ENCODE results near the gene CEP295NL. TPM values are rescaled to one million over a fixed set of nuclear protein-coding genes. Genes with fewer than 3 reads are reported as not detected.

Gene CEP295NL
- total RNA-seq, 1 donor from 2014 or later: 1.6 TPM

- no peaks in the 10 kb centered on the region for H3K27me3 ChIP-seq (ENCODE audit: insufficient read depth, low read length)
- H4K20me1 ChIP-seq (ENCODE audit: insufficient read depth, low read length): no peaks in the 10 kb centered on the region
- no peaks in the 10 kb centered on the region for H3K9me3 ChIP-seq (ENCODE audit: insufficient read depth, low read depth, low read length)
- H3K9ac ChIP-seq (ENCODE audit: low read length): no peak overlapping the region
- TF ChIP-seq, protein P1, sequence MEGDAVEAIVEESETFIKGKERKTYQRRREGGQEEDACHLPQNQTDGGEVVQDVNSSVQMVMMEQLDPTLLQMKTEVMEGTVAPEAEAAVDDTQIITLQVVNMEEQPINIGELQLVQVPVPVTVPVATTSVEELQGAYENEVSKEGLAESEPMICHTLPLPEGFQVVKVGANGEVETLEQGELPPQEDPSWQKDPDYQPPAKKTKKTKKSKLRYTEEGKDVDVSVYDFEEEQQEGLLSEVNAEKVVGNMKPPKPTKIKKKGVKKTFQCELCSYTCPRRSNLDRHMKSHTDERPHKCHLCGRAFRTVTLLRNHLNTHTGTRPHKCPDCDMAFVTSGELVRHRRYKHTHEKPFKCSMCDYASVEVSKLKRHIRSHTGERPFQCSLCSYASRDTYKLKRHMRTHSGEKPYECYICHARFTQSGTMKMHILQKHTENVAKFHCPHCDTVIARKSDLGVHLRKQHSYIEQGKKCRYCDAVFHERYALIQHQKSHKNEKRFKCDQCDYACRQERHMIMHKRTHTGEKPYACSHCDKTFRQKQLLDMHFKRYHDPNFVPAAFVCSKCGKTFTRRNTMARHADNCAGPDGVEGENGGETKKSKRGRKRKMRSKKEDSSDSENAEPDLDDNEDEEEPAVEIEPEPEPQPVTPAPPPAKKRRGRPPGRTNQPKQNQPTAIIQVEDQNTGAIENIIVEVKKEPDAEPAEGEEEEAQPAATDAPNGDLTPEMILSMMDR (IDR thresholded peaks at IDR 0.05; ENCODE audit: insufficient read depth, low read depth, low read length): no peak
- no peak for TF ChIP-seq EZH2 (IDR thresholded peaks at IDR 0.05; ENCODE audit: insufficient read depth, low read length)
- H3K79me2 ChIP-seq (ENCODE audit: insufficient read depth, low read length): no peaks in the 10 kb centered on the region
- Mint-ChIP-seq H3K9me3 (ENCODE audit: unreplicated experiment) (no peaks in the 10 kb centered on the region), H3K27me3 (ENCODE audit: low read depth, unreplicated experiment) (peaks cover 2% of the 10 kb centered on the region), H3K27ac (ENCODE audit: unreplicated experiment) (peak overlapping the region; percentile 26), H3K36me3 (ENCODE audit: low read depth, unreplicated experiment) (no peaks in the 10 kb centered on the region), H3K4me3 (ENCODE audit: unreplicated experiment) (no peak overlapping the region), H3K4me1 (ENCODE audit: low read depth, unreplicated experiment) (peaks cover 38% of the 10 kb centered on the region)
- no peaks in the 10 kb centered on the region for H3K36me3 ChIP-seq (ENCODE audit: insufficient read depth, low read length)
- H2AFZ ChIP-seq (ENCODE audit: low read depth, low read length): no peak overlapping the region
- H3K4me2 ChIP-seq (ENCODE audit: low read length): no peak overlapping the region
- no peak overlapping the region for H3K27ac ChIP-seq (ENCODE audit: low read depth, low read length)
- no peak for FAIRE-seq
- H3K4me3 ChIP-seq (ENCODE audit: insufficient read depth, low read depth, low read length): no peak overlapping the region
- DNase-seq (ENCODE audit: low read depth): no peak
- peaks cover 60% of the 10 kb centered on the region for H3K4me1 ChIP-seq (ENCODE audit: insufficient read depth, low read length)
Measured at GRCh38 chr17:78937561-78937960, 34.6 kb upstream of the CEP295NL start.

GRCh38 chr17:78935419-78936323 is 32.7 kb upstream of the CEP295NL start:
- peak overlapping the region; percentile 83 for H3K4me2 ChIP-seq (ENCODE audit: low read length)
- no peaks in the 10 kb centered on the region for H3K79me2 ChIP-seq (ENCODE audit: insufficient read depth, low read length)
- no peak overlapping the region for H3K4me3 ChIP-seq (ENCODE audit: insufficient read depth, low read depth, low read length)
- H3K9me3 Mint-ChIP-seq (ENCODE audit: unreplicated experiment): no peaks in the 10 kb centered on the region
- H3K4me1 Mint-ChIP-seq (ENCODE audit: low read depth, unreplicated experiment): peaks cover 36% of the 10 kb centered on the region
- DNase-seq (ENCODE audit: low read depth) (peak; percentile 97), FAIRE-seq (peak; percentile 87)
- peak overlapping the region; percentile 94 for H3K27ac ChIP-seq (ENCODE audit: low read depth, low read length)
- peak overlapping the region; percentile 56 for H3K27ac Mint-ChIP-seq (ENCODE audit: unreplicated experiment)
- peaks cover 58% of the 10 kb centered on the region for H3K4me1 ChIP-seq (ENCODE audit: insufficient read depth, low read length)
- no peaks in the 10 kb centered on the region for H3K36me3 ChIP-seq (ENCODE audit: insufficient read depth, low read length)
- peak overlapping the region; percentile 45 for H3K4me3 Mint-ChIP-seq (ENCODE audit: unreplicated experiment)
- TF ChIP-seq, protein P1 (IDR thresholded peaks at IDR 0.05; ENCODE audit: insufficient read depth, low read depth, low read length): no peak
- no peak for TF ChIP-seq EZH2 (IDR thresholded peaks at IDR 0.05; ENCODE audit: insufficient read depth, low read length)
- H3K27me3 Mint-ChIP-seq (ENCODE audit: low read depth, unreplicated experiment): peaks cover 5% of the 10 kb centered on the region
- H4K20me1 ChIP-seq (ENCODE audit: insufficient read depth, low read length): no peaks in the 10 kb centered on the region
- H3K27me3 ChIP-seq (ENCODE audit: insufficient read depth, low read length): no peaks in the 10 kb centered on the region
- H3K9ac ChIP-seq (ENCODE audit: low read length): peak overlapping the region; percentile 80
- no peak overlapping the region for H2AFZ ChIP-seq (ENCODE audit: low read depth, low read length)
- H3K9me3 ChIP-seq (ENCODE audit: insufficient read depth, low read depth, low read length): no peaks in the 10 kb centered on the region
- no peaks in the 10 kb centered on the region for H3K36me3 Mint-ChIP-seq (ENCODE audit: low read depth, unreplicated experiment)
